ENCODE results near the gene SLC38A5.
"Not testable (repeated sequence)": the region's sequence is repeated elsewhere in the genome, so short reads cannot be mapped to it uniquely, and the experiment has no call there.

The SLC38A5 gene

DNA sequence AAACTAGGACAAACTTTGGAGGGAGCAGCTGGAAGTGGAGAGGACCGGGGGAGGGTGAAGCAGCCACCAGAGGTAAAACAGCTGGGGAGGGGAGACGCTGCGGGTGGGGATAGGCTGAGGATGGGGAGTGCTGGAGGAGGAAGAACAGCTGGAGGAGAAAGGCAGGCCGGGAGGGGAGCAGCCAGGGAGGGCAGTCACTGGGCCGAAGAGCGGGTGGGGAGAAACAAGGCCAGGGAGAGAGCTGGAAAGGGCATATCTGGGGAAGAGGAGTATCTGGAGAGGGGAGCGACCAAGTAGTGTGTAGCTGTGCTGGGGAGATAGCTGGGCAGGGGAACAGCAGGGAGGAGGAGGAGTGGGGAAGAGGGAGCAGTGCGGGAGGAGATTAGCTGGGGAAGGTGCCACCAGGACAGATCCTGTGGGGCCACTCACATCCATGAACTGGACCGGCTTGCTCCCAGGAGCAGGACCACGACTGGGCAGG, 2.7 kb downstream of the SLC38A5 start:
- DNase-seq: no peak

DNA sequence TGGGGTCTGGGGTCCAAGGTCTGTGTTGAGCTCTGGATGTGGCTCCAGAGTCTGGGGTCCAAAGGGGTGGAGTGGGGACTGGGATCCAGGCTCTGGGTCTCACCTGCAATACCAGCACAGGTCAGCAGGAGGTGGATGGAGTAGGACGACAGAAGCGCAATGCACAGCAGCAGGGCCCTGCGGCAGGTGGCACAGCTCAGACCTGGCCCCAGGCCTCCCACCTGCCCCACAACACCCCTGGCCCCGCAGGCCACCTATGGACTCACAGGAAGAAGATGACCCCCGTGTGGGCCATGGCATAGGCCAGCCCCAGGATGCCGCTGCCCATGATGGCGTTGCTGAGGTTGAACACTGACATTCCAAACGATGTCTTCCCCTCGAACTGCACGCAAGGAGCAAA, 3.4 kb downstream of the SLC38A5 start:
- DNase-seq: peak; percentile 67

DNA sequence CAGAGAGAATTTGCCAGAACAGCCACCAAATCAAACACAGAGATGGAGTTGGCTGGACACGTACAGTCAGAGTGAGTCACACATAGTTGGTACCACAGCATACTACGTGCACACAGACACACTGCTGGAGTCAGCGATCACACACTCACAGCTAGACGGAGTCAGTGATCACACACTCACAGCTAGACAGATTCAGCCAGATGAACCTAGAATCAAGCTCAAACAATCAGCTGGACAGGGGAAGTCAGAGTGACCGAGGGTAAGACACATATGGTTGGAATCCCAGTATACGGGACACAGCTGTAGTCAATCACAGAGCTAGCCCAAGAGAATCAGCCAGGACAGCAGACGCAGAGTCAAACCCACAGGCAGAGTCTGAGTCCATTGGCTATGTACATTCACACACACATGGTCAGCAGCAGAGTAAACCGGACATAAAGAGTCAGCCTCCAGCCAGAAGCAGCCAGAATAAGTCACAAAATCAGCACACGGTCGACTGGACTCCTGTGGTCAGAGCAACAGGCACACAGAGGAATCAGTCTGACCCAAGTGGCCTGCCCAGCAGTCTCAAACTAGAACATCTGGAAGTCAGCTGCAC, 4.6 kb downstream of the SLC38A5 start:
- DNase-seq: no peak

DNA sequence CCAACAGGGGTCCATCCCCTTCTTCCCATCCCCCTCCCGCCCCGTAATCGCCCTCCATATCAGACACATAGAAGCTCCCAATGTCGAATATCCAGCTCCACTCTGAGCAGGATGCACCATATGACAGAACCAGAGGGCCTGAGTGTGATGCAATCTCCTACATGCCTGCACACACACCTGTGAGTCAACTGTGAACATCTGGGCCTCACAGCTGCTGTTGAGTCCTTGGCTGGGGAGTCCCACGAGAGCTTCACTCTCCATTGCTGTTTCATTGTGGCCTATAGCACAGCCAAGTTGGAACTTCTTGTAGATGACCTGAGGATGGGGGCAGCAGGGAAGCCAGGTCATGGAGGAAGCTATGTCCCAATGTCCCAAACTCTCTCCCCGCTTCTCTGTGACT, 8.2 kb downstream of the SLC38A5 start:
- DNase-seq: no peak

DNA sequence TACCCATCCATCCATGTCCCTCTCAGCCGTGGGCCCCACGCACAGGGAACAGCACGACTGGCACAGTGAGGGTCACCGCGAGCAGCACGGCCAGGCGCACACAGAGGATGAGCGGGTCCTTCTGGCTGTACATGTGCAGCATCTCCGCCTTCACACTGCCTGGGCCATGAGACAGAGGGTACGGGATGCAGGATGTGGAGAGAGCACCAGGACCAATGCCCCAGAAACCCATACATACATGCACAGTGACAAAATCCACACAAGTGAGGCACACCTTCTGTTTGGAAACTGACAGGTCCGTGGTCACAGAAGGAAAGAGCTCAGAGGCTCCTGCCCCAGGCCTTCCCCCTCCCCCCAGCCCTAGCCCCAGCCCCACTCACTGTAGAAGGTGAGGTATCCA, 9.5 kb downstream of the SLC38A5 start:
- DNase-seq: no peak

DNA sequence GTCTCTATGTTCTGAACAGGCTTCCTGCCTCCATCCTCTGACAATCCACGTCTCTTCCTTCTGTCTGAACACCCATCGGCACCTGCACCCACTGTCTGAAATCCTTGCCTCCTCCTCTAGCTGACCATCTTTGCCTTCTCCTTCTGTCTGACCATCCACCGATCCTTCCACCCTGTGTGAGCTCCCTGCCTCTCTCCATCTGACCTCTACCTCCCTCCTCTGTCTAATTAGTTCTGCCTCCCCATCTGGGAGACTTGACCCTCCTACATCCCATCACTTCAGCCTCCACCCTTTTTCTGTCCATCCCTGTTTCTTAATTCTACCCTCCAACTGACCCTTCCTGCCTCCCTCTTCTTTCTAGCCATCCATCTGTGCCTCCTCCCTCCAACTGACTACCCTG, 10.0 kb downstream of the SLC38A5 start:
- DNase-seq: no peak

DNA sequence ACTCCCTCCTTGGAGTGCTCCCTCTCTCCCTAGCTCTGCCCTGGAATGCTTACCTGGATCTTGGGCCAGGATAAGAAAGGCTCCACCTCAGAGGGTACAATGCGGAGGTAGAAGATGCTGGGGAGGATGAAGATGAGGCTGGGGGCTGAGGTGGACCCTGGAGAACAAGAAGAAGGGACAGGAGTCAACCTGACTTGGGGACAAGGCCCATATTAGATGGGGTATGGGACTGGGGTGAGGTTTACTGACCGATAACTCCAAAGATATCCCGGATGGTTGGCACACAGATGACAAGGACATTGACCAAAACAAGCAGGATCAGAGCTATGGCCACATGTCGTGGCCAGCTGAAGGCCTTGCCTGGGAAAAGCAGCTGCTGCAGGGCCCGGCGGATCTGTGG, 10.6 kb downstream of the SLC38A5 start:
- no peak for DNase-seq

DNA sequence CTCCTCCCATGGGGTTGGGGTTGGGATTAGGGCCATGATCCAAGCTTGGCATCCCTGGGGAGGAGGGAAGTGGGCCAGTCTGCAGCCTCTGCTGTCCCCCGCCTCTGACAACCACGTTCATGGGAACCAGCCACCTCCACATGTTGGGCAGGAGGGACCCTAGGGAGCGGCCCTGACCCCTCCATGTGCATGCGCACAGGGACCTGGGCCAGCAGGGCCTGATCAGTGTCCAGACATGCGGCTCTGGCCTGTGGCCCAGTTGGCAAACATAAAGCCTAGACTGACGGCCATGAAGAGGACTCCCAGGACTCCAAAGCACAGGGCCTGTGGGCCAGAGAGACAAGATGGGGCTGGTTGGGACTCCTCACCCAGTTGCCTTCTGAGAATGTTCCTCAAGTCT, 11.3 kb downstream of the SLC38A5 start:
- no peak for DNase-seq

DNA sequence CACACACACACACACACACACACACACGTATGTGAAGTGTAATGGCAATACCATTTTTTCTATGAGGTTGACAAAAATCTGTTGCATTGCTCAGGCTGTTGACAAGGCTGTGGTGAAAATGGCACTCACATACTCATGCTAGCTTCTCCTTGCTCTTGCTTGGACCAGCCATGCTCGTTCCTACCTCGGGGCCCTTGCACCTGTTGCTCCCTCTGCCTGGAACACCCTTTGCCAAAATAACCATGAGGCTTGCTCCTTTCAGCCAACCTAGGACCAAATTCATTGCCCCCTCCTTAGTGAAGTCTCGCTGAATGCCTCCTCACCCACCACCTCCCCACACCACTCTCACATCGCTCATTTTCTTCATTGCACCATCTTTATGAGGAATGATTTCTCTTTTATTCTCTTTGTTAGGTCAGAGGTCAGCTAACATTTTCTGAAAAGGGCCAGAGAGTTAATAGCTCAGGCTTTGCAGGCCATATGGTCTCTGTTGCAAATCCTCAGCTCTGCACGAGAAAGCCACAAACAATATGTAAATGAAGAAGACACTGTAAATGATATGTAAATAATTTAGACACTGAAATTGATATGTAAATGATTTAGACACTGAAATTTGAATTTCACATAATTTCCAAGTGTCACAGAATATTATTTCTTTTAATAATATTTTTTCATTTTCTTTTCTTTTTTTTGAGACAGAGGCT, 13.3 kb downstream of the SLC38A5 start:
- no peak for DNase-seq

DNA sequence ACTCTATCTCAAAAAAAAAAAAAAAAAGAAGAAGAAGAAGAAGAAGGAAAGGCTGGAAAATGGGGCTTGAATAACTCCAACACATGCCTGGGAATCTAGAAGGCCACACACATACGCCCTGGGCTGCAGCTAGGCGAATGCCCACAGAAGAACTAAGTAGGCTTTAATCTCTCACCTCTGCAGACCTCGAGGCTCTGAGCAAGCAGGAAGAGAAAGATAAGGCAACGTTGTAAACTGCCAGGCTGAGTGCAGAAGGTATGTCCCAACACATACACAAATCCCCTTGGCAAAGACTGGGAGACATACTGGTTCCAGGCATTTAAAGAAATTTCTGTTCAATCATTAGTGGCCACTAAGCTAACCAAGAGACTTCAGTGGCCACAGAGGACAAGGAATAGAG, 18.4 kb downstream of the SLC38A5 start:
- DNase-seq: no peak

DNA sequence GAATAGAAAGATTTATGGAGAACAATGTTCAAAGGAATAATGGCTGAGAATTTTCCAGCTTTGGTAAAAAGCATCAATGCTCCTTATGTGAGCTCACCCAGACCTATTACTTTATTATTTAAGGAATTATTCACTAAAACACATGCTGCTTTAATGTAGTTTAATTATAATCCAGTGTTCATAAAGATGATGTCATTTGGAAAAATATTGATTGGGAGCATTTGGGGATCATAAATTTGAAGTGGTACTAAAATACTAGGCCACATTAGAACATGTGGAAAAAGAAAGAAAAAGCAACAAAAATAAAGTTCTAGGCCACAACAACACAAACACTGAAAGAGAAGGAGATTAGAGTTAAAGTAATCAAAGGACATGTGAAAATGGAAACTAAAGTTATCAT, 20.0 kb downstream of the SLC38A5 start:
- DNase-seq: no peak

DNA sequence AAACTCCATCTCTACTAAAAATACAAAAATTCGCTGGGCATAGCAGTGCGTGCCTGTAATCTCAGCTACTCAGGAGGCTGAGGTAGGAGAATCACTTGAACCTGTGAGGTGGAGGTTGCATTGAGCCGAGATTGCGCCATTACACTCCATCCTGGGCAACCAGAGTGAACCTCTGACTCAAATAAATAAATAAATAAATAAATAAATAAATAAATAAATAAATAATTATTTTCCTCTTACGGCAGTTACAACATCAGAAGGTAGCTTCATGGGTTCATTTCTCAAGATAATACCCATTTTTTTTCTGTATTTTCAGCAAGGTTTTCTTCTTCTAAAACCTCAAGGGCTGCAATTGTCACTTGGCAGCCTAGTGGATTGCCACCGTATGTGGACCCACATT, 22.9 kb downstream of the SLC38A5 start:
- not testable (repeated sequence) for DNase-seq

DNA sequence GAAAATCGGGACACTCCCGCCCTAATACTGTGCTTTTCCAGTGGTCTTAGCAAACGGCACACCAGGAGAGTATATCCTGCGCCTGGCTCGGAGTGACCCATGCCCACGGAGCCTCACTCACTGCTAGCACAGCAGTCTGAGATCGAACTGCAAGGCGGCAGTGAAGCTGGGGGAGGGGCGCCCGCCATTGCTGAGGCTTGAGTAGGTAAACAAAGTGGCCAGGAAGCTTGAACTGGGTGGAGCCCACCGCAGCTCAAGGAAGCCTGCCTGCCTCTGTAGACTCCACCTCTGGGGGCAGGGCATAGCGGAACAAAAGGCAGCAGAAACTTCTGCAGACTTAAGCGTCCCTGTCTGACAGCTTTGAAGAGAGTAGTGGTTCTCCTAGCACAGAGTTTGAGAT, 36.3 kb downstream of the SLC38A5 start:
- DNase-seq: not testable (repeated sequence)

DNA sequence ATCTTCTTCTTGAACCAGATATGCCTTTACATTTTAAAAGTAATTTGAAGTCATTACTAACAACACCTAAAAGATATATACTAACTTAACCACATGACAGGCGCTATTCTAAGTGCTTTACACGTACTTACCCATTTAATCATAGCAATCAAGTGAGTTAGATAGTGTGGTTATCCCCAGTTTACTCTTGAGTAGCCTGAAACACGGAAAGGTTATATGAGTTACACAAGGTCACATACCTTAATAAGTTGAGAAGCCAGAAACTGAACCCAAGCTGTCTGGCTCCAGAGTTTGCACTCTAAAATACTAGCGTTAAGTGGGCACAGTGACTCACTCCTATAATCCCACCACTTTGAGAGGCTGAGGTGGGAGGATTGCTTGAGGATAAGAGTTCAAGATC, 39.9 kb downstream of the SLC38A5 start:
- not testable (repeated sequence) for DNase-seq

DNA sequence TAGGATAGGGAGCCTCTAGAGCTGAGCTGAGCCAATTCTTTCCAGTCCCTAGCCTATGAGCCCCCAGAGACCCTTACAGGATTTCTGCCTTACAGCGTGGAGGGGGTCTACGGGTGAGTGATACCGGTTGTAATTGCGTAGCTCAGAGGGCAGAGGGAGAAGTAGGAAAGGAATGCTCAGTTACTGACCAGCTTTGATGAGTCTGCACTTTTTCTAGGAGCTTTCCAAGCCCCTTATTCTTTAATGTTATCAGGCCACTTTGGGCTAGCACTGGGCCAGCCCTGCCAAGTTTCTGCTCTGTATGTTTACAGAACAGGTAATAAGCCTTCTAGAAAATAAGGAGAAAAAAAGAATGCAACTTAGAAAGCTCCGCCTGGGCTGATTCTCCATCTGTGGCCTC, 40.5 kb downstream of the SLC38A5 start:
- not testable (repeated sequence) for DNase-seq

DNA sequence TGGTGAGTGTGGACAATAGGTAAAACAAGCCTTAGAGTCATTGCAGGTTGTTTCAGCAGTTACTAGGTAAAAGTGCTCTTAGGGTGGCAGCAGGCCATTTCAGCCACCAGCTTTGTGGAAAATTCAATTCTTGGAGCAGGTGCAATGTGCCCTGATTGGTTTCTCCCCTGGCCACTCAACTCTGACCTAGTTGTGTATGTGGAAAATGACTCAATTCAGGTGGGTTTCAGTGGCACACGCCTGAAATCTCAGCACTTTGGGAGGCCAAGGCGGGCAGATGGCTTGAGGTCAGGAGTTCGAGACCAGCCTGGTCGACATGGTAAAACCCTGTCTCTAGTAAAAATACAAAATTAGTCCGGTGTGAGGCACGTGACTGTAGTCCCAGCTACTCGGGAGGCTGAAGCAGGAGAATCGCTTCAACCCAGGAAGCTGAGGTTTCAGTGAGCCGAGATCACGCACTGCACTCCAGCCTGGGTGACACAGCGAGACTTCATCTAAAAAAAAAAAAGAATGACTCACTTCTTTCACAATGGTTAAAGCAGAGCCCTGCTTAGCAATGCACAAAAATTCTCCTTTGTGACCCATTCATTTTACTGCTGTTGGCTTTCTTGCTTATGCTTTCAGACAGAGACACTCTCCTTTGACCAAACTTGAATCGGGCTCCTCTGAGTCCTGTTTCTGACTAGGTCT, 42.9 kb downstream of the SLC38A5 start:
- not testable (repeated sequence) for DNase-seq

DNA sequence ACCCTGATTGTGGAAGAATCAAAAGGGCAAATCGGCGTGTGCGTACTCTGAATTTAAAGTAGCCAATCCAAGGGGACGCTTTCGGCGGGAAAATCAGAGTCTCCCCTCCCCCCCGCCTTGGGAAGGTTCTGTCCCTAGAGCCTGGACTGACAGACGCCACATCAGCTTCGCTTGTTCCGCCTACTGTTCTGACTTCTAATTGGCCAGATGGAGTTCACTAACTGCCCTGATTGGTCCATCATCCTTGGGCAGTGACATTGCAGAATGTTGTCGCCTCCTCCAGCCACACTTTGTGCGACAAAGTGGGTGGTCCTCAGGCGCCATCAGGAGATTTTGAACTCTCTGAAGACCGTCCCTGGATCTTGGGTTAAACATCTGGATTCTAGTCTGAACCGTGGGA, 58.2 kb downstream of the SLC38A5 start, which contains the start of gene SSX4B:
Gene SSX4B, minus strand, starts transcription at position 101 of the 400 bp plus-strand sequence. CDS start 588 bp downstream, outside the sequence.
- DNase-seq: not testable (repeated sequence)

Measured in activated CD8-positive, alpha-beta memory T cell treated with anti-CD3 and anti-CD28 coated beads, Interleukin-2, amount 50 U/mL, for 48 hours (primary cell).